HL-60 (cell line): ENCODE results near the gene TMTC2.

Experiments
- DNase-seq, 2 experiments: peaks; one replicate each; pipeline ENCODE4 v3.0.0-alpha.2; 2010 to 2020; ENCODE audit warnings: low read depth in 1 of 2, low spot score in 1 of 2
- H3K27ac ChIP-seq: fragments of 250-450 bp; sonication (Bioruptor Pico); replicated peaks from 2 replicates; pipeline ENCODE4 v1.5.1; 2020; ENCODE audit warnings: mild to moderate bottlenecking, moderate library complexity
- H3K27me3 ChIP-seq: fragments of 250-450 bp; sonication (Bioruptor Pico); 2 replicates; pipeline ENCODE4 v1.5.1; 2021; ENCODE audit warnings: mild to moderate bottlenecking, moderate library complexity; ENCODE audit not compliant: insufficient read depth, poor library complexity, severe bottlenecking
- H3K4me3 ChIP-seq: replicated peaks from 2 replicates; pipeline ENCODE4 v1.5.1; 2011; ENCODE audit warnings: mild to moderate bottlenecking, control low read depth, low read length; ENCODE audit not compliant: insufficient read depth
- GABPA ChIP-seq: IDR thresholded peaks from 2 replicates; pipeline ENCODE4 v1.6.1; 2012; ENCODE audit warnings: low read depth
- POLR2AphosphoS5 ChIP-seq: IDR thresholded peaks from 2 replicates; pipeline ENCODE4 v1.6.1; 2012; ENCODE audit warnings: low read depth
- SPI1 ChIP-seq: IDR thresholded peaks from 2 replicates; pipeline ENCODE4 v1.6.1; 2012; ENCODE audit warnings: low read depth, mild to moderate bottlenecking, borderline replicate concordance
- TF ChIP-seq, protein P1 (sequence below): IDR thresholded peaks from 2 replicates; pipeline ENCODE4 v1.6.1; 2012; ENCODE audit warnings: low read depth; ENCODE audit not compliant: insufficient replicate concordance
- TF ChIP-seq, protein P2 (sequence below): IDR thresholded peaks from one replicate; pipeline ENCODE4 v1.5.1; 2011; ENCODE audit warnings: low read length, control low read depth, inconsistent platforms; ENCODE audit not compliant: insufficient read depth

TMTC2 gene

DNA sequence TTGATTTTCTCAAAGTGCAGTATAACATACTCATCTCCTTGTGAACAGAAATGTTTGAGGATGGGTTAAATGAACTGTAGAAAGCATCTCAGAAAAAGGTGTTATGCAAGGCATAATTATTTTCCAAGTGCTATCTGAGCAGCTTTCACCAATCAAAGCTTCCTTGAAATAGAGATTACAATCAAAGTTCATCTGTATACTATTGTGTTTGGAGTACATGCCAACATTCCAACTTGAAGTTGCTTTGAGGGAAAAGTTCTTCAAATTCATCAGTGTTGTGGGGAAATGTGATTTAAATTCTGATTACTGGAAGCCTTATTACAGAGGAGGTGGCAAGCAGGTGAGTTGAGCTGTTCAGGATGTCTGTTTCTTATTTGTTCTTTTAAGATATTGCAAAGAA lies 68.2 kb downstream of the TMTC2 start:
- TF ChIP-seq GABPA (no peak), POLR2AphosphoS5 (no peak), SPI1 (no peak)
- TF ChIP-seq, protein P1, sequence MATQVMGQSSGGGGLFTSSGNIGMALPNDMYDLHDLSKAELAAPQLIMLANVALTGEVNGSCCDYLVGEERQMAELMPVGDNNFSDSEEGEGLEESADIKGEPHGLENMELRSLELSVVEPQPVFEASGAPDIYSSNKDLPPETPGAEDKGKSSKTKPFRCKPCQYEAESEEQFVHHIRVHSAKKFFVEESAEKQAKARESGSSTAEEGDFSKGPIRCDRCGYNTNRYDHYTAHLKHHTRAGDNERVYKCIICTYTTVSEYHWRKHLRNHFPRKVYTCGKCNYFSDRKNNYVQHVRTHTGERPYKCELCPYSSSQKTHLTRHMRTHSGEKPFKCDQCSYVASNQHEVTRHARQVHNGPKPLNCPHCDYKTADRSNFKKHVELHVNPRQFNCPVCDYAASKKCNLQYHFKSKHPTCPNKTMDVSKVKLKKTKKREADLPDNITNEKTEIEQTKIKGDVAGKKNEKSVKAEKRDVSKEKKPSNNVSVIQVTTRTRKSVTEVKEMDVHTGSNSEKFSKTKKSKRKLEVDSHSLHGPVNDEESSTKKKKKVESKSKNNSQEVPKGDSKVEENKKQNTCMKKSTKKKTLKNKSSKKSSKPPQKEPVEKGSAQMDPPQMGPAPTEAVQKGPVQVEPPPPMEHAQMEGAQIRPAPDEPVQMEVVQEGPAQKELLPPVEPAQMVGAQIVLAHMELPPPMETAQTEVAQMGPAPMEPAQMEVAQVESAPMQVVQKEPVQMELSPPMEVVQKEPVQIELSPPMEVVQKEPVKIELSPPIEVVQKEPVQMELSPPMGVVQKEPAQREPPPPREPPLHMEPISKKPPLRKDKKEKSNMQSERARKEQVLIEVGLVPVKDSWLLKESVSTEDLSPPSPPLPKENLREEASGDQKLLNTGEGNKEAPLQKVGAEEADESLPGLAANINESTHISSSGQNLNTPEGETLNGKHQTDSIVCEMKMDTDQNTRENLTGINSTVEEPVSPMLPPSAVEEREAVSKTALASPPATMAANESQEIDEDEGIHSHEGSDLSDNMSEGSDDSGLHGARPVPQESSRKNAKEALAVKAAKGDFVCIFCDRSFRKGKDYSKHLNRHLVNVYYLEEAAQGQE: no peak
- TF ChIP-seq, protein P2, sequence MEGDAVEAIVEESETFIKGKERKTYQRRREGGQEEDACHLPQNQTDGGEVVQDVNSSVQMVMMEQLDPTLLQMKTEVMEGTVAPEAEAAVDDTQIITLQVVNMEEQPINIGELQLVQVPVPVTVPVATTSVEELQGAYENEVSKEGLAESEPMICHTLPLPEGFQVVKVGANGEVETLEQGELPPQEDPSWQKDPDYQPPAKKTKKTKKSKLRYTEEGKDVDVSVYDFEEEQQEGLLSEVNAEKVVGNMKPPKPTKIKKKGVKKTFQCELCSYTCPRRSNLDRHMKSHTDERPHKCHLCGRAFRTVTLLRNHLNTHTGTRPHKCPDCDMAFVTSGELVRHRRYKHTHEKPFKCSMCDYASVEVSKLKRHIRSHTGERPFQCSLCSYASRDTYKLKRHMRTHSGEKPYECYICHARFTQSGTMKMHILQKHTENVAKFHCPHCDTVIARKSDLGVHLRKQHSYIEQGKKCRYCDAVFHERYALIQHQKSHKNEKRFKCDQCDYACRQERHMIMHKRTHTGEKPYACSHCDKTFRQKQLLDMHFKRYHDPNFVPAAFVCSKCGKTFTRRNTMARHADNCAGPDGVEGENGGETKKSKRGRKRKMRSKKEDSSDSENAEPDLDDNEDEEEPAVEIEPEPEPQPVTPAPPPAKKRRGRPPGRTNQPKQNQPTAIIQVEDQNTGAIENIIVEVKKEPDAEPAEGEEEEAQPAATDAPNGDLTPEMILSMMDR: no peak
- Histone ChIP-seq H3K27me3 (no peaks in the 10 kb centered on the region), H3K4me3 (no peak overlapping the region), H3K27ac (no peak overlapping the region)
- no peak for DNase-seq

DNA sequence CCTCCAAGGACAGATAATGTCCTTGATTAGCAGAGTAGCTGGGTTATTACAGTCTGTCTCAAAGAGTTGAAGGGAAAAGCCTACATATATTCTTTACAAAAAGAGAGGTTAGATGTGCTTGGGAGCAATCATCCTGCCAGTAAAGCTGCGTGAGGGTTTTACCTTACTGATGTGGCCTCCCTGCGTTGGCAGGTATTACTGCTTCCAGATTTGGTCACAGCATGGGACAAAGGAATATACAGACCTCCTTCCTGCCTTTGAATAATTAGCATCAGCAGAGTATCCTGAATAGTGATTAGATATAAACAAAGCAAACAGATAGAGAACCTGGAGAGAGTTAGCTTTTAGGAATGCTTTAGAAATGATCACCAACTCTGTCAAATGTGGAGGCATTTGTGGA lies 69.6 kb downstream of the TMTC2 start:
- TF ChIP-seq POLR2AphosphoS5 (no peak), GABPA (no peak)
- DNase-seq: no peak
- no peak overlapping the region for H3K4me3 ChIP-seq

DNA sequence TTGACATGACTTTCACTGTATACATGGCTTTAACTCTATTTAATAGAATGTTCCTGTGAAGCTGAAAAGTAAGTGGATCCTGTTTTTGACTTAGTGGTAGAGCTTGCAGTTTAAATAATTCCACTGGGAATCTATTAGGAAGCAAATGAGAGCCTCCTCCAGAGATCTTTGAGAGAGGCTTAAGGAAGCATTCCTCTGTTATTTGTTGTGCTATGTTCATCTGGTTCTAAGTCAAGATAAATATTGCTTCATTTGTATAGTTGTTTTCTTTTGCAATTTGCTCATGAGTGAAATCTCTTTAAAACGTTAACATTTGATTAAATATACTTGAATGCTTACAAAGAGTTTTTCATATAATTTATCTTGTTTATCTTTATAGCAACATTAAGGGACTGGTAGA lies 70.4 kb downstream of the TMTC2 start:
- Histone ChIP-seq H3K27ac (no peak overlapping the region), H3K4me3 (no peak overlapping the region), H3K27me3 (no peaks in the 10 kb centered on the region)
- DNase-seq: no peak
- no peak for TF ChIP-seq POLR2AphosphoS5
- TF ChIP-seq GABPA: no peak
- TF ChIP-seq, protein P1: no peak
- TF ChIP-seq SPI1: no peak
- TF ChIP-seq, protein P2: no peak

More for the DNA sequence above, 69.6 kb downstream of the TMTC2 start:
- Histone ChIP-seq H3K27me3 (no peaks in the 10 kb centered on the region), H3K27ac (no peak overlapping the region)

DNA sequence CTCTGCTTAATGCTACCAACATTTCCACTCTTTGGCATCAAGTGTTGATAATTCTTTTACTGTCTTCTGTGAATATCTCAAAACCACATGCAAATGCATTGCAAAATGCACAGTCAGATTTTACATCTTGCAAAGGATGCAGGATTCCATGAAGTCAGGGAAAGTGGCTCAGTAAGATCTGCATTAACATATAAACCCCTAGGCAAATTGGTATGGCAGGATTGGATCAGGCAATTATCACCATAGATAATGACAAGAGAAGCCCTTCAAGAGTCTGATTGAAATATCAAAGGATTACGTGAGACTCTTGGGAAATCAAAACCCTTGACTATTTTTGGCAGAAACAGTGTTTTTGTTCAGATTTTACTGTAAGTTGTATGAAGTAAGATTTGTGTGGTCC lies 71.0 kb downstream of the TMTC2 start:
- H3K27ac ChIP-seq: no peak overlapping the region
- DNase-seq: no peak
- H3K4me3 ChIP-seq: no peak overlapping the region
- no peaks in the 10 kb centered on the region for H3K27me3 ChIP-seq
- TF ChIP-seq GABPA (no peak), POLR2AphosphoS5 (no peak), SPI1 (no peak)
- TF ChIP-seq, protein P2: no peak
- TF ChIP-seq, protein P1: no peak
